GM12878 (cell line): ENCODE measurements around the gene BORCS6. TPM values are rescaled to one million over a fixed set of nuclear protein-coding genes. Genes with fewer than 3 reads are reported as not detected.

Experiments
- ATF7 ChIP-seq: fragments of 450-650 bp; IDR thresholded peaks from 2 replicates; pipeline ENCODE4 v1.6.1; 2016; ENCODE audit warnings: low read depth, mild to moderate bottlenecking
- BHLHE40 ChIP-seq, 2 experiments: fragments of 450-650 bp in 1 of 2; IDR thresholded peaks; 2 replicates each; pipeline ENCODE4 v1.6.1; 2011 to 2017; ENCODE audit warnings: low read depth in 2 of 2, borderline replicate concordance in 1 of 2, improper control_type of control experiment in 1 of 2, low read length in 1 of 2, mild to moderate bottlenecking in 1 of 2
- CBFB ChIP-seq: IDR thresholded peaks from 2 replicates; pipeline ENCODE4 v1.6.1; 2016; ENCODE audit warnings: antibody characterized with exemption, low read depth
- EGR1 ChIP-seq, 2 experiments: IDR thresholded peaks; 1 replicate in 1 of 2; 2 replicates in 1 of 2; pipeline ENCODE4 v1.6.1; 2011 to 2012; ENCODE audit warnings: low read depth in 2 of 2, low read length in 2 of 2, borderline replicate concordance in 1 of 2, mild to moderate bottlenecking in 1 of 2, moderate library complexity in 1 of 2
- HDGF ChIP-seq: fragments of 450-650 bp; IDR thresholded peaks from 2 replicates; pipeline ENCODE4 v1.6.1; 2016; ENCODE audit warnings: antibody characterized with exemption
- KAT2A ChIP-seq: conservative IDR thresholded peaks from 2 replicates; pipeline ENCODE4 v1.6.1; 2011; ENCODE audit warnings: low read depth, low read length; ENCODE audit not compliant: control insufficient read depth
- MLLT1 ChIP-seq: fragments of 450-650 bp; IDR thresholded peaks from 2 replicates; pipeline ENCODE4 v1.6.1; 2016; ENCODE audit warnings: mild to moderate bottlenecking
- NFXL1 ChIP-seq: fragments of 450-650 bp; IDR thresholded peaks from 2 replicates; pipeline ENCODE4 v1.6.1; 2017; ENCODE audit warnings: antibody characterized with exemption, mild to moderate bottlenecking, borderline replicate concordance
- PKNOX1 ChIP-seq: fragments of 450-650 bp; IDR thresholded peaks from 2 replicates; pipeline ENCODE4 v1.6.1; 2016; ENCODE audit warnings: mild to moderate bottlenecking
- PML ChIP-seq: IDR thresholded peaks from 2 replicates; pipeline ENCODE4 v1.6.1; 2012; ENCODE audit warnings: low read length, inconsistent platforms
- POLR2AphosphoS5 ChIP-seq: IDR thresholded peaks from 2 replicates; pipeline ENCODE4 v1.6.1; 2011; ENCODE audit warnings: mild to moderate bottlenecking, low read length, inconsistent platforms
- POU2F2 ChIP-seq: IDR thresholded peaks from 3 replicates; pipeline ENCODE4 v1.6.1; 2011; ENCODE audit warnings: low read depth, mild to moderate bottlenecking, low read length, borderline replicate concordance
- RFX5 ChIP-seq: IDR thresholded peaks from 2 replicates; pipeline ENCODE4 v1.6.1; 2011; ENCODE audit warnings: low read depth, low read length, improper control_type of control experiment
- SRF ChIP-seq, 2 experiments: IDR thresholded peaks; 2 replicates each; pipeline ENCODE4 v1.6.1; 2011; ENCODE audit warnings: low read depth in 2 of 2, low read length in 2 of 2, mild to moderate bottlenecking in 1 of 2, moderate library complexity in 1 of 2
- ZZZ3 ChIP-seq: IDR thresholded peaks from 2 replicates; pipeline ENCODE4 v1.6.1; 2011; ENCODE audit warnings: low read depth; ENCODE audit not compliant: control insufficient read depth, insufficient read length
- polyA plus RNA-seq, 11 experiments: library from polyadenylated mRNA; depleted of rRNA in 4 of 11; unstranded in 6 of 11; stranded (reverse) in 5 of 11; fragments of >200 nt; fragmentation: Nextera tagmentation in 4 of 11; fragmentation: Illumina TruSeq in 1 of 11; extraction: Ambion mirVana in 4 of 11; extraction: Trizol in 1 of 11; gene quantifications; 1 replicate in 1 of 11; 2 replicates in 10 of 11; pipeline versions ENCODE4 v1.2.1 to v1.2.3, GENCODE V29; 2011 to 2016; ENCODE audit warnings: inconsistent platforms in 2 of 11, missing spikeins in 2 of 11, low read depth in 1 of 11
- total RNA-seq, 4 experiments: library from RNA; depleted of rRNA in 3 of 4; stranded (reverse); fragments of >200 nt in 3 of 4; fragmentation: Illumina TruSeq in 1 of 4; extraction: Trizol in 1 of 4; gene quantifications; 2 replicates each; pipeline versions ENCODE4 v1.2.1 to v1.2.3, GENCODE V29; 2013 to 2021
- TF ChIP-seq, protein P1 (sequence below): fragments of 450-650 bp; IDR thresholded peaks from 2 replicates; pipeline ENCODE4 v1.6.1; 2017; ENCODE audit warnings: low read depth, mild to moderate bottlenecking, moderate library complexity
- TF ChIP-seq, protein P2 (sequence below): IDR thresholded peaks from 2 replicates; pipeline ENCODE4 v1.6.1; 2011; ENCODE audit warnings: mild to moderate bottlenecking, low read depth, low read length, moderate library complexity; ENCODE audit not compliant: insufficient replicate concordance

BORCS6 gene
- total and polyA plus RNA-seq, 10 of the 15 experiments (the other 5 are each of a cell fraction or from before 2014, with no cell fraction given) = 0.37 to 14.1 (median 6.7) TPM

DNA sequence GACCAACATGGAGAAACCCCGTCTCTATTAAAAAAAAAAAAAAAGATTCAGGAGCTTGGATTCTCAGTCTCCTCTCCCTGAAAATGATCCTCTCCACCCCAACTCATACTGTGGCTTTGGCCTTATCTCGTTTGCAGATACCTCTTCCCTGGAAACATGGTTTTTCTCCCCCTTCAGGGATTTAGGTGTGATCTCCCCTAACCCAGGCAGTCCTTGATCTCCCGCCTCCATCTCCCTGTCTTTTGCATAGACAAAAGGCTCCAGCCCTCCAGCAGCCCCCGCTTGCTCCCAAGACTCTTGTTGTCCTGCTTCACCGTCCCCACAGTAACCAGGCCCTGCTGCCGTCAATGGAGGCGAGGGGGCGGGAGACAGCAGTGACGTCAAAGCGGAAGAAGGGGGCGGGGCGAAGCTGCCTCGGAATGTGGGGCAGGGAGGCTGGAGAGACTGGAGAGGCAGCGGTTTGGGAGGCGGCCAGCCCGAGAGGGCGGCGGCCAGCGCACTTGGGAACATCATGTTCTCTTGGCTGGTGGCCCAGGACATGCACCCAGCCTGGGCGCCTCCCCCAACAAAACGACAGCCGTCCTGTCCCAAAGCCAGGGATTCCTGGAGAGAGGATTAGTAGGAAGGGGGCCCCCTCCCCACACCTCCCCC, 35.9 kb downstream of the BORCS6 start (continued):
- TF ChIP-seq PML (no peak), ATF7 (peak; percentile 74), EGR1 (IDR thresholded peaks at IDR 0.05; ENCODE audit: borderline replicate concordance in 1 of 2, low read depth in 2 of 2, low read length in 2 of 2) (peak in 1 of 2 experiments; percentile 80; a peak in 2 of 3 replicates), PKNOX1 (peak; percentile 57; the same call in 1 of the 2 replicates), BHLHE40 (IDR thresholded peaks at IDR 0.05; ENCODE audit: borderline replicate concordance in 1 of 2, low read depth in 2 of 2, low read length in 1 of 2) (peak; percentile 13 to 37; a peak in 1 of 4 replicates), RFX5 (peak; percentile 58; the same call in 1 of the 2 replicates), MLLT1 (0 out of 2 replicates have a peak, but pooled peaks have one; percentile 20), KAT2A (no peak), CBFB (no peak), ZZZ3 (no peak), POU2F2 (no peak), POLR2AphosphoS5 (peak; percentile 39; the same call in 1 of the 2 replicates), NFXL1 (no peak), HDGF (0 out of 2 replicates have a peak, but pooled peaks have one; percentile 71), SRF (IDR thresholded peaks at IDR 0.05; ENCODE audit: low read depth in 2 of 2, low read length in 2 of 2) (no peak)
- TF ChIP-seq, protein P1, sequence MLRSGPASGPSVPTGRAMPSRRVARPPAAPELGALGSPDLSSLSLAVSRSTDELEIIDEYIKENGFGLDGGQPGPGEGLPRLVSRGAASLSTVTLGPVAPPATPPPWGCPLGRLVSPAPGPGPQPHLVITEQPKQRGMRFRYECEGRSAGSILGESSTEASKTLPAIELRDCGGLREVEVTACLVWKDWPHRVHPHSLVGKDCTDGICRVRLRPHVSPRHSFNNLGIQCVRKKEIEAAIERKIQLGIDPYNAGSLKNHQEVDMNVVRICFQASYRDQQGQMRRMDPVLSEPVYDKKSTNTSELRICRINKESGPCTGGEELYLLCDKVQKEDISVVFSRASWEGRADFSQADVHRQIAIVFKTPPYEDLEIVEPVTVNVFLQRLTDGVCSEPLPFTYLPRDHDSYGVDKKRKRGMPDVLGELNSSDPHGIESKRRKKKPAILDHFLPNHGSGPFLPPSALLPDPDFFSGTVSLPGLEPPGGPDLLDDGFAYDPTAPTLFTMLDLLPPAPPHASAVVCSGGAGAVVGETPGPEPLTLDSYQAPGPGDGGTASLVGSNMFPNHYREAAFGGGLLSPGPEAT = peak; percentile 65; the same call in 1 of the 2 replicates
- TF ChIP-seq, protein P2, sequence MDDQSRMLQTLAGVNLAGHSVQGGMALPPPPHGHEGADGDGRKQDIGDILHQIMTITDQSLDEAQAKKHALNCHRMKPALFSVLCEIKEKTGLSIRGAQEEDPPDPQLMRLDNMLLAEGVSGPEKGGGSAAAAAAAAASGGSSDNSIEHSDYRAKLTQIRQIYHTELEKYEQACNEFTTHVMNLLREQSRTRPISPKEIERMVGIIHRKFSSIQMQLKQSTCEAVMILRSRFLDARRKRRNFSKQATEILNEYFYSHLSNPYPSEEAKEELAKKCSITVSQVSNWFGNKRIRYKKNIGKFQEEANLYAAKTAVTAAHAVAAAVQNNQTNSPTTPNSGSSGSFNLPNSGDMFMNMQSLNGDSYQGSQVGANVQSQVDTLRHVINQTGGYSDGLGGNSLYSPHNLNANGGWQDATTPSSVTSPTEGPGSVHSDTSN = no peak
- TF ChIP-seq, all 136 proteins: peak for 24
